HL-60 (cell line): Measurements from ENCODE around the gene IP6K1.

ENCODE experiments used
- CTCF ChIP-seq: IDR thresholded peaks from one replicate; pipeline ENCODE4 v1.5.1; 2011; ENCODE audit warnings: low read length, control low read depth, inconsistent platforms; ENCODE audit not compliant: insufficient read depth
- POLR2AphosphoS5 ChIP-seq: IDR thresholded peaks from 2 replicates; pipeline ENCODE4 v1.6.1; 2012; ENCODE audit warnings: low read depth

GRCh38 chr3:49734752-49735151 is 51.6 kb downstream of the IP6K1 start:
- TF ChIP-seq CTCF, result no peak
- no peak for TF ChIP-seq POLR2AphosphoS5
